Measurements from ENCODE around the gene ATP4A.
"Not testable (repeated sequence)": the region's sequence is repeated elsewhere in the genome, so short reads cannot be mapped to it uniquely, and the experiment has no call there.

Gene ATP4A

DNA sequence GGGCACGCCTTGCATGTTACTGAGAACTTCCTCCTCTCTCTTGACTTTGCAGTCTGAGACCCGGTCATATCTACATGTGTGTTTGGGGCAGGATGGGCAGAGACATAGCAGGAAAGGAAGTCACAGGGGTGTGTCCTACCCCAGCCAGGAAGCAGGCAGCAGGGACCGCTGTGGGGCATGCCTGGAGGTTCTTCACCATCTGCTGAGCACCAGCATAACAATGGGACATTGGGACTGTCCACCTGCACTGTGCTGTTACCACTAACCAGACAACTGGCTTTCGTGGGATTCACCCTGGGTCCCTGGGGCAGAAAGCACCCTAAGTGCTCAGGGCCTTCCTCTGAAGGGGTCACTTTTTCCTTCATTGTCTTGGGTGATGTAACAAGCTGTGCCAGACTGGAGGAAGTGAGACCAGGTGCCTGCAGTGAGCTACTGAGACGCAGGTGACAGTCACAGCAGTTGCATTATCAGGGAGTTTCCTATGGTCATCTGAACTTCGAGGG lies 46.4 kb upstream of the ATP4A start:
- Histone ChIP-seq H3K9me3 (ENCODE audit: insufficient read depth, low read length, severe bottlenecking) (peaks cover 7% of the 10 kb centered on the region), H3K79me2 (ENCODE audit: insufficient read depth, low read length) (peaks cover 15% of the 10 kb centered on the region), H3K36me3 (ENCODE audit: insufficient read depth, low read length) (peaks cover 9% of the 10 kb centered on the region), H3K27me3 (ENCODE audit: insufficient read depth, low read length, poor library complexity) (no peaks in the 10 kb centered on the region), H2AFZ (ENCODE audit: low read depth, low read length) (no peak overlapping the region), H3K4me1 (ENCODE audit: insufficient read depth, low read length) (peaks cover 22% of the 10 kb centered on the region), H4K20me1 (ENCODE audit: insufficient read depth, low read length) (no peaks in the 10 kb centered on the region), H3K27ac (ENCODE audit: low read length) (no peak overlapping the region), H3K9ac (ENCODE audit: low read depth, low read length) (no peak overlapping the region), H3K4me2 (ENCODE audit: insufficient read depth, low read length) (no peak overlapping the region), H3K4me3 (ENCODE audit: low read depth in 1 of 2, low read length in 2 of 2) (no peak overlapping the region)
- no peak for ATAC-seq (ENCODE audit: insufficient read depth, low read depth)
- no peak for DNase-seq
- TF ChIP-seq CTCF (IDR thresholded peaks at IDR 0.05; ENCODE audit: borderline replicate concordance, extremely low read depth, low read length, poor library complexity, severe bottlenecking) (no peak), EZH2 (IDR thresholded peaks at IDR 0.05; ENCODE audit: borderline replicate concordance, low read depth, low read length, severe bottlenecking) (no peak)

DNA sequence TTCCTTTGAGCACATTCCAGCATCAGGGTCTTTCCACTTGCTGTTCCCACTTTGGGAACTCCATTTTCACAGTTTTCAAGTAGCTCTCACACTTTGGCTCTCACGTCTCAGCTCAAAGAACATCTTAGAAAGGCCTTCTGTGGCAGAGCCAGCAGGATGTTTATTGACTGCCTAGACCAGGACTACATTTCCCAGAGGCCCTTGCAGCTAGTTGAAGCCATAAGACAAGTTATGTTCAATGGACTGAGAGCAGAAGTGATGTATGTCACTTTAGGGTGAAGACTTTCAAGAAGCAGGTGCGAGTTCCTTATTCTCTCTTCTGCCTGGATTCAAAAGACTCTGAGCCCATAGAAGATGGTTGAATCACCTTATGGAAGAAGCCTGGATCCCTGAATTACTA lies 44.8 kb upstream of the ATP4A start:
- Histone ChIP-seq H4K20me1 (ENCODE audit: insufficient read depth, low read length) (no peaks in the 10 kb centered on the region), H2AFZ (ENCODE audit: low read depth, low read length) (no peak overlapping the region), H3K36me3 (ENCODE audit: insufficient read depth, low read length) (no peaks in the 10 kb centered on the region), H3K4me1 (ENCODE audit: insufficient read depth, low read length) (peaks cover 13% of the 10 kb centered on the region), H3K4me3 (ENCODE audit: low read depth in 1 of 2, low read length in 2 of 2) (no peak overlapping the region), H3K27ac (ENCODE audit: low read length) (no peak overlapping the region), H3K9me3 (ENCODE audit: insufficient read depth, low read length, severe bottlenecking) (peaks cover 7% of the 10 kb centered on the region), H3K79me2 (ENCODE audit: insufficient read depth, low read length) (peaks cover 6% of the 10 kb centered on the region), H3K9ac (ENCODE audit: low read depth, low read length) (no peak overlapping the region), H3K4me2 (ENCODE audit: insufficient read depth, low read length) (no peak overlapping the region), H3K27me3 (ENCODE audit: insufficient read depth, low read length, poor library complexity) (no peaks in the 10 kb centered on the region)
- ATAC-seq (ENCODE audit: insufficient read depth, low read depth) (no peak), DNase-seq (no peak)
- TF ChIP-seq CTCF (IDR thresholded peaks at IDR 0.05; ENCODE audit: borderline replicate concordance, extremely low read depth, low read length, poor library complexity, severe bottlenecking) (no peak), EZH2 (IDR thresholded peaks at IDR 0.05; ENCODE audit: borderline replicate concordance, low read depth, low read length, severe bottlenecking) (no peak)

- TF ChIP-seq EZH2 (IDR thresholded peaks at IDR 0.05; ENCODE audit: borderline replicate concordance, low read depth, low read length, severe bottlenecking): no peak
- no peak for TF ChIP-seq CTCF (IDR thresholded peaks at IDR 0.05; ENCODE audit: borderline replicate concordance, extremely low read depth, low read length, poor library complexity, severe bottlenecking)
- H3K4me1 ChIP-seq (ENCODE audit: insufficient read depth, low read length): peaks cover 8% of the 10 kb centered on the region
- H3K27me3 ChIP-seq (ENCODE audit: insufficient read depth, low read length, poor library complexity): no peaks in the 10 kb centered on the region
- DNase-seq (no peak), ATAC-seq (ENCODE audit: insufficient read depth, low read depth) (no peak)
- H3K36me3 ChIP-seq (ENCODE audit: insufficient read depth, low read length): no peaks in the 10 kb centered on the region
- H3K79me2 ChIP-seq (ENCODE audit: insufficient read depth, low read length): peaks cover under 1% of the 10 kb centered on the region
- H3K9ac ChIP-seq (ENCODE audit: low read depth, low read length): no peak overlapping the region
- H3K4me3 ChIP-seq (ENCODE audit: low read depth in 1 of 2, low read length in 2 of 2): no peak overlapping the region
- no peak overlapping the region for H2AFZ ChIP-seq (ENCODE audit: low read depth, low read length)
- H3K9me3 ChIP-seq (ENCODE audit: insufficient read depth, low read length, severe bottlenecking): peaks cover 7% of the 10 kb centered on the region
- no peak overlapping the region for H3K4me2 ChIP-seq (ENCODE audit: insufficient read depth, low read length)
- no peaks in the 10 kb centered on the region for H4K20me1 ChIP-seq (ENCODE audit: insufficient read depth, low read length)
- no peak overlapping the region for H3K27ac ChIP-seq (ENCODE audit: low read length)
Observed at GRCh38 chr19:35607661-35608060, 44.2 kb upstream of the ATP4A start.

- not testable (repeated sequence) for H3K4me1 ChIP-seq (ENCODE audit: insufficient read depth, low read length); H4K20me1 ChIP-seq (ENCODE audit: insufficient read depth, low read length); H3K9me3 ChIP-seq (ENCODE audit: insufficient read depth, low read length, severe bottlenecking); H3K79me2 ChIP-seq (ENCODE audit: insufficient read depth, low read length); H3K9ac ChIP-seq (ENCODE audit: low read depth, low read length); DNase-seq; H3K27me3 ChIP-seq (ENCODE audit: insufficient read depth, low read length, poor library complexity); H3K4me2 ChIP-seq (ENCODE audit: insufficient read depth, low read length); ATAC-seq (ENCODE audit: insufficient read depth, low read depth); H3K36me3 ChIP-seq (ENCODE audit: insufficient read depth, low read length); H3K27ac ChIP-seq (ENCODE audit: low read length); H2AFZ ChIP-seq (ENCODE audit: low read depth, low read length); H3K4me3 ChIP-seq (ENCODE audit: low read depth in 1 of 2, low read length in 2 of 2)
Observed at GRCh38 chr19:35607170-35607569, 43.7 kb upstream of the ATP4A start.

GRCh38 chr19:35604436-35604835 lies 41.0 kb upstream of the ATP4A start:
- not testable (repeated sequence) for DNase-seq; ATAC-seq (ENCODE audit: insufficient read depth, low read depth); H3K9me3 ChIP-seq (ENCODE audit: insufficient read depth, low read length, severe bottlenecking); H3K27ac ChIP-seq (ENCODE audit: low read length); H3K4me1 ChIP-seq (ENCODE audit: insufficient read depth, low read length); H2AFZ ChIP-seq (ENCODE audit: low read depth, low read length); H3K4me2 ChIP-seq (ENCODE audit: insufficient read depth, low read length); H3K79me2 ChIP-seq (ENCODE audit: insufficient read depth, low read length); H3K36me3 ChIP-seq (ENCODE audit: insufficient read depth, low read length); H3K9ac ChIP-seq (ENCODE audit: low read depth, low read length); H3K27me3 ChIP-seq (ENCODE audit: insufficient read depth, low read length, poor library complexity); H4K20me1 ChIP-seq (ENCODE audit: insufficient read depth, low read length); H3K4me3 ChIP-seq (ENCODE audit: low read depth in 1 of 2, low read length in 2 of 2)
